PC-3 (cell line): ENCODE data around the gene TFDP1.

Source experiments
- EZH2 ChIP-seq: fragments of 300-600 bp; sonication (generic); IDR thresholded peaks from one replicate; pipeline ENCODE4 v1.6.1; 2017; ENCODE audit warnings: antibody characterized with exemption, mild to moderate bottlenecking, low read length; ENCODE audit not compliant: unreplicated experiment
- TF ChIP-seq, protein P1 (sequence below): fragments of 300-600 bp; sonication (generic); conservative IDR thresholded peaks from 2 replicates; pipeline ENCODE4 v1.5.1; 2017; ENCODE audit warnings: antibody characterized with exemption, low read depth, mild to moderate bottlenecking, low read length

DNA sequence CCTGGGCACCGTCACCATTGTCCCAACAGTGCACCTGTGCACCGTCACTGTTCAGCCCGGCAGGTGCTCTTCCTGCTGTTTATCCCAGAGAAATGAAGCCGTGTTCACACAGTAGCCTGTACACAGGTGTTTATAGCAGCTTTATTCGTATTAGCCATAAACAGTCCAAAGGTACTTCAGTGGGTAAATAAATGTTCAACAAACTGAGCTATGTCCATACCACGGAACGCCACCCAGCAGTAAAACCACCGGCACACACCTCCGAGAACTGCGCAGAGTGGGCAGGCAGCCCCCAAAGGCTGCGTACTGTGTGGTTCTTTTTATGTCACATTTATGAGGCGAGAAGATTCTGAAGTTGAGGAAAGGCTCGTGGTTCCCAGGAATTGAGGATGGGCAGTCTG is 49.2 kb upstream of the TFDP1 start:
- TF ChIP-seq, protein P1, sequence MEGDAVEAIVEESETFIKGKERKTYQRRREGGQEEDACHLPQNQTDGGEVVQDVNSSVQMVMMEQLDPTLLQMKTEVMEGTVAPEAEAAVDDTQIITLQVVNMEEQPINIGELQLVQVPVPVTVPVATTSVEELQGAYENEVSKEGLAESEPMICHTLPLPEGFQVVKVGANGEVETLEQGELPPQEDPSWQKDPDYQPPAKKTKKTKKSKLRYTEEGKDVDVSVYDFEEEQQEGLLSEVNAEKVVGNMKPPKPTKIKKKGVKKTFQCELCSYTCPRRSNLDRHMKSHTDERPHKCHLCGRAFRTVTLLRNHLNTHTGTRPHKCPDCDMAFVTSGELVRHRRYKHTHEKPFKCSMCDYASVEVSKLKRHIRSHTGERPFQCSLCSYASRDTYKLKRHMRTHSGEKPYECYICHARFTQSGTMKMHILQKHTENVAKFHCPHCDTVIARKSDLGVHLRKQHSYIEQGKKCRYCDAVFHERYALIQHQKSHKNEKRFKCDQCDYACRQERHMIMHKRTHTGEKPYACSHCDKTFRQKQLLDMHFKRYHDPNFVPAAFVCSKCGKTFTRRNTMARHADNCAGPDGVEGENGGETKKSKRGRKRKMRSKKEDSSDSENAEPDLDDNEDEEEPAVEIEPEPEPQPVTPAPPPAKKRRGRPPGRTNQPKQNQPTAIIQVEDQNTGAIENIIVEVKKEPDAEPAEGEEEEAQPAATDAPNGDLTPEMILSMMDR = no peak
- TF ChIP-seq EZH2 = no peak
